WTC11 (cell line): ENCODE data around the gene PSMD4. TPM values are rescaled to one million over a fixed set of nuclear protein-coding genes. Genes with fewer than 3 reads are reported as not detected.

ENCODE experiments used
- ATAC-seq: fragments of 200-7000 bp; cut with Tn5 transposase; 2 replicates; pipeline ENCODE4 v1.10.0; 2021; ENCODE audit warnings: mild to moderate bottlenecking, moderate library complexity
- CTCF ChIA-PET: fragments of 300-600 bp; sonication (Branson Sonifier 250); formaldehyde crosslinking; loops from one replicate; lab custom pipeline; 2021; ENCODE audit warnings: antibody characterized with exemption; lab: Charles Lee
- POLR2A ChIA-PET: fragments of 350-600 bp; sonication (Branson Sonifier 250); formaldehyde crosslinking; loops from one replicate; lab custom pipeline; 2021; ENCODE audit warnings: antibody characterized with exemption; lab: Charles Lee
- DNase-seq: peaks from one replicate; pipeline ENCODE4 v3.0.0; 2021; ENCODE audit warnings: low spot score
- H3K27ac Mint-ChIP-seq: 2 replicates; pipeline ENCODE4 v1.8.0; 2021; ENCODE audit warnings: mixed read lengths
- H3K27me3 Mint-ChIP-seq: 2 replicates; pipeline ENCODE4 v1.8.0; 2021; ENCODE audit warnings: low read depth, mild to moderate bottlenecking, moderate library complexity, mixed read lengths
- H3K36me3 Mint-ChIP-seq: 2 replicates; pipeline ENCODE4 v1.8.0; 2021; ENCODE audit warnings: mixed read lengths
- H3K4me1 Mint-ChIP-seq: 2 replicates; pipeline ENCODE4 v1.8.0; 2022; ENCODE audit warnings: mixed read lengths
- H3K4me3 Mint-ChIP-seq: 2 replicates; pipeline ENCODE4 v1.8.0; 2021; ENCODE audit warnings: mild to moderate bottlenecking, moderate library complexity, mixed read lengths
- H3K9me3 Mint-ChIP-seq: 2 replicates; pipeline ENCODE4 v1.8.0; 2021; ENCODE audit warnings: mixed read lengths
- ATF1 ChIP-seq: sonication (generic); formaldehyde crosslinking; IDR thresholded peaks from 2 replicates; pipeline ENCODE4 v1.8.1; 2023; ENCODE audit warnings: mild to moderate bottlenecking, moderate library complexity, missing genetic modification reagents
- ESRRA ChIP-seq: sonication (generic); formaldehyde crosslinking; IDR thresholded peaks from 2 replicates; pipeline ENCODE4 v1.8.1; 2022; ENCODE audit warnings: mild to moderate bottlenecking, missing genetic modification reagents, borderline replicate concordance
- FOXJ3 ChIP-seq: sonication (generic); formaldehyde crosslinking; IDR thresholded peaks from 2 replicates; pipeline ENCODE4 v1.9.0; 2021; ENCODE audit warnings: missing genetic modification reagents, mild to moderate bottlenecking, borderline replicate concordance
- JAZF1 ChIP-seq: fragments of 250-450 bp; sonication (Bioruptor Pico); IDR thresholded peaks from 2 replicates; pipeline ENCODE4 v1.9.0; 2021; ENCODE audit warnings: moderate library complexity, mild to moderate bottlenecking, inconsistent platforms
- NFE2L1 ChIP-seq: sonication (generic); formaldehyde crosslinking; IDR thresholded peaks from 2 replicates; pipeline ENCODE4 v1.8.1; 2023; ENCODE audit warnings: missing genetic modification reagents
- NFYB ChIP-seq: sonication (generic); formaldehyde crosslinking; conservative IDR thresholded peaks from 2 replicates; pipeline ENCODE4 v1.8.0; 2022; ENCODE audit warnings: low read depth, missing genetic modification reagents
- NR1H2 ChIP-seq: sonication (generic); formaldehyde crosslinking; IDR thresholded peaks from 2 replicates; pipeline ENCODE4 v1.9.0; 2021; ENCODE audit warnings: mild to moderate bottlenecking, moderate library complexity, missing genetic modification reagents
- NR3C1 ChIP-seq: sonication (generic); formaldehyde crosslinking; conservative IDR thresholded peaks from 2 replicates; pipeline ENCODE4 v1.8.1; 2023; ENCODE audit warnings: low read depth, mild to moderate bottlenecking, missing genetic modification reagents
- TEAD4 ChIP-seq: sonication (generic); formaldehyde crosslinking; IDR thresholded peaks from 2 replicates; pipeline ENCODE4 v1.8.0; 2022; ENCODE audit warnings: mild to moderate bottlenecking, missing genetic modification reagents
- ZBTB21 ChIP-seq: sonication (generic); formaldehyde crosslinking; IDR thresholded peaks from 2 replicates; pipeline ENCODE4 v1.8.1; 2023; ENCODE audit warnings: mild to moderate bottlenecking, missing genetic modification reagents, borderline replicate concordance
- ZNF317 ChIP-seq: sonication (generic); formaldehyde crosslinking; IDR thresholded peaks from 2 replicates; pipeline ENCODE4 v1.8.1; 2023; ENCODE audit warnings: low read depth, mild to moderate bottlenecking, moderate library complexity, missing genetic modification reagents, borderline replicate concordance
- total RNA-seq: library from RNA; stranded (reverse); gene quantifications from 3 replicates; pipeline ENCODE4 v1.2.3, GENCODE V29; 2021
- TF ChIP-seq, protein P1 (sequence below): fragments of 200-600 bp; IDR thresholded peaks from 2 replicates; pipeline ENCODE4 v1.8.0; 2022; ENCODE audit warnings: antibody characterized with exemption
- TF ChIP-seq, protein P2 (sequence below): sonication (generic); formaldehyde crosslinking; IDR thresholded peaks from 2 replicates; pipeline ENCODE4 v1.8.1; 2023; ENCODE audit warnings: mild to moderate bottlenecking, missing genetic modification reagents, moderate library complexity
- TF ChIP-seq, protein P3 (sequence below): sonication (generic); formaldehyde crosslinking; IDR thresholded peaks from 2 replicates; pipeline ENCODE4 v1.8.1; 2022; ENCODE audit warnings: missing genetic modification reagents, borderline replicate concordance
- TF ChIP-seq, protein P4 (sequence below): fragments of 250-450 bp; sonication (Bioruptor Pico); IDR thresholded peaks from 2 replicates; pipeline ENCODE4 v1.9.0; 2021; ENCODE audit warnings: mild to moderate bottlenecking
- TF ChIP-seq, protein P5 (sequence below): fragments of 250-450 bp; sonication (Bioruptor Pico); IDR thresholded peaks from 2 replicates; pipeline ENCODE4 v1.8.0; 2021; ENCODE audit warnings: mild to moderate bottlenecking
- TF ChIP-seq, protein P6 (sequence below): sonication (generic); formaldehyde crosslinking; IDR thresholded peaks from 2 replicates; pipeline ENCODE4 v1.8.0; 2022; ENCODE audit warnings: mild to moderate bottlenecking, missing genetic modification reagents
- TF ChIP-seq, protein P7 (sequence below): sonication (generic); formaldehyde crosslinking; IDR thresholded peaks from 2 replicates; pipeline ENCODE4 v1.8.1; 2022; ENCODE audit warnings: low read depth, mild to moderate bottlenecking, moderate library complexity, missing genetic modification reagents, borderline replicate concordance
- TF ChIP-seq, protein P8 (sequence below): sonication (generic); formaldehyde crosslinking; IDR thresholded peaks from 2 replicates; pipeline ENCODE4 v1.8.0; 2022; ENCODE audit warnings: mild to moderate bottlenecking, missing genetic modification reagents
- TF ChIP-seq, protein P9 (sequence below): sonication (generic); formaldehyde crosslinking; IDR thresholded peaks from 2 replicates; pipeline ENCODE4 v1.8.0; 2022; ENCODE audit warnings: missing genetic modification reagents

Gene PSMD4
- total RNA-seq, 1 experiment from 2014 or later, result 202 TPM

DNA sequence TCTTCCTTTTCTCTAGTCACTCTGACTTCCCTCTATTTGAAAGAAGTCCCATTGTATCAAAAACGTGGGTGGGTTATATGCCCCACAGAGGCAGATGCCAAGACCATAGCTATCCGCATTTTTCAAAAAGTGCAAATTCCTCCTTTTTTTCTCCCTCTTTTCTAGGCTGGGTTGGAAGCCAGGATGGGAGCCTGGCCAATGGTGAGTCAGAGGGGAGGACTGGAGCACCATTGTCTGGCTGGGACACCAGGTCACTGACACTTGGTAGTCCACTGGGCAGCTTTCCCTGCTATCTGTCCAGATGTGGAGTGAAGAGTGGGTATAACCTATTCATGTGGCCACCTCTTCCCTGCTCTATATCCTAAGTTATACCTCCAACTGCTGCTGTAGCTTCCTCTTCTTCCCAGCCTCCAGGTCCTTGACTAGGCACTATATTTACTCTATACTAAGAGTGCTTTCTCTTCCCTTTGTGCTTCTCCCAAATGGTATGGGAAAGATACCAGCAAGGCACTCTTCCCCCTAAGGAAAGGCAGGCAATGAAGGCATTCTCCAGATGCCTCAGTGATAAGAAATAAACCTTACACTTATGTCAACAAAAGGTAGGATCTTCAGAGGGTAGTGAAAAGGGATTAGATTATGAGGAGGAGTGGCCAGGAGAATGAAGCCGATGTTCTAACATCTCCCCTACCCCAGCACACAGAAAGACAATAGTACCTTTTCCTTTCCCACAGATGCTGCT lies 59.8 kb downstream of the PSMD4 start:
- POLR2A ChIA-PET, result no interaction called here
- CTCF ChIA-PET, result interaction anchor here (1.1 kb wide), 1 partner anchor 26 kb away, joined by 5 read pairs; no protein-coding TSS in a partner anchor
- TF ChIP-seq ZNF317 (CRISPR knock-in tag), result no peak
- no peak for TF ChIP-seq ATF1 (CRISPR knock-in tag)
- TF ChIP-seq, protein P1, sequence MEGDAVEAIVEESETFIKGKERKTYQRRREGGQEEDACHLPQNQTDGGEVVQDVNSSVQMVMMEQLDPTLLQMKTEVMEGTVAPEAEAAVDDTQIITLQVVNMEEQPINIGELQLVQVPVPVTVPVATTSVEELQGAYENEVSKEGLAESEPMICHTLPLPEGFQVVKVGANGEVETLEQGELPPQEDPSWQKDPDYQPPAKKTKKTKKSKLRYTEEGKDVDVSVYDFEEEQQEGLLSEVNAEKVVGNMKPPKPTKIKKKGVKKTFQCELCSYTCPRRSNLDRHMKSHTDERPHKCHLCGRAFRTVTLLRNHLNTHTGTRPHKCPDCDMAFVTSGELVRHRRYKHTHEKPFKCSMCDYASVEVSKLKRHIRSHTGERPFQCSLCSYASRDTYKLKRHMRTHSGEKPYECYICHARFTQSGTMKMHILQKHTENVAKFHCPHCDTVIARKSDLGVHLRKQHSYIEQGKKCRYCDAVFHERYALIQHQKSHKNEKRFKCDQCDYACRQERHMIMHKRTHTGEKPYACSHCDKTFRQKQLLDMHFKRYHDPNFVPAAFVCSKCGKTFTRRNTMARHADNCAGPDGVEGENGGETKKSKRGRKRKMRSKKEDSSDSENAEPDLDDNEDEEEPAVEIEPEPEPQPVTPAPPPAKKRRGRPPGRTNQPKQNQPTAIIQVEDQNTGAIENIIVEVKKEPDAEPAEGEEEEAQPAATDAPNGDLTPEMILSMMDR, result no peak
- TF ChIP-seq, protein P2, sequence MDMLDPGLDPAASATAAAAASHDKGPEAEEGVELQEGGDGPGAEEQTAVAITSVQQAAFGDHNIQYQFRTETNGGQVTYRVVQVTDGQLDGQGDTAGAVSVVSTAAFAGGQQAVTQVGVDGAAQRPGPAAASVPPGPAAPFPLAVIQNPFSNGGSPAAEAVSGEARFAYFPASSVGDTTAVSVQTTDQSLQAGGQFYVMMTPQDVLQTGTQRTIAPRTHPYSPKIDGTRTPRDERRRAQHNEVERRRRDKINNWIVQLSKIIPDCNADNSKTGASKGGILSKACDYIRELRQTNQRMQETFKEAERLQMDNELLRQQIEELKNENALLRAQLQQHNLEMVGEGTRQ, result no peak
- TF ChIP-seq NFE2L1, result no peak
- TF ChIP-seq, protein P3, sequence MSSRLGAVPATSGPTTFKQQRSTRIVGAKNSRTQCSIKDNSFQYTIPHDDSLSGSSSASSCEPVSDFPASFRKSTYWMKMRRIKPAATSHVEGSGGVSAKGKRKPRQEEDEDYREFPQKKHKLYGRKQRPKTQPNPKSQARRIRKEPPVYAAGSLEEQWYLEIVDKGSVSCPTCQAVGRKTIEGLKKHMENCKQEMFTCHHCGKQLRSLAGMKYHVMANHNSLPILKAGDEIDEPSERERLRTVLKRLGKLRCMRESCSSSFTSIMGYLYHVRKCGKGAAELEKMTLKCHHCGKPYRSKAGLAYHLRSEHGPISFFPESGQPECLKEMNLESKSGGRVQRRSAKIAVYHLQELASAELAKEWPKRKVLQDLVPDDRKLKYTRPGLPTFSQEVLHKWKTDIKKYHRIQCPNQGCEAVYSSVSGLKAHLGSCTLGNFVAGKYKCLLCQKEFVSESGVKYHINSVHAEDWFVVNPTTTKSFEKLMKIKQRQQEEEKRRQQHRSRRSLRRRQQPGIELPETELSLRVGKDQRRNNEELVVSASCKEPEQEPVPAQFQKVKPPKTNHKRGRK (CRISPR knock-in tag), result no peak
- no peak for TF ChIP-seq NFYB (CRISPR knock-in tag)
- TF ChIP-seq, protein P4, sequence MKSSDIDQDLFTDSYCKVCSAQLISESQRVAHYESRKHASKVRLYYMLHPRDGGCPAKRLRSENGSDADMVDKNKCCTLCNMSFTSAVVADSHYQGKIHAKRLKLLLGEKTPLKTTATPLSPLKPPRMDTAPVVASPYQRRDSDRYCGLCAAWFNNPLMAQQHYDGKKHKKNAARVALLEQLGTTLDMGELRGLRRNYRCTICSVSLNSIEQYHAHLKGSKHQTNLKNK (CRISPR knock-in tag), result no peak
- TF ChIP-seq ZBTB21, result no peak
- no peak for TF ChIP-seq JAZF1 (CRISPR knock-in tag)
- TF ChIP-seq NR3C1 (CRISPR knock-in tag), result no peak
- TF ChIP-seq, protein P5, sequence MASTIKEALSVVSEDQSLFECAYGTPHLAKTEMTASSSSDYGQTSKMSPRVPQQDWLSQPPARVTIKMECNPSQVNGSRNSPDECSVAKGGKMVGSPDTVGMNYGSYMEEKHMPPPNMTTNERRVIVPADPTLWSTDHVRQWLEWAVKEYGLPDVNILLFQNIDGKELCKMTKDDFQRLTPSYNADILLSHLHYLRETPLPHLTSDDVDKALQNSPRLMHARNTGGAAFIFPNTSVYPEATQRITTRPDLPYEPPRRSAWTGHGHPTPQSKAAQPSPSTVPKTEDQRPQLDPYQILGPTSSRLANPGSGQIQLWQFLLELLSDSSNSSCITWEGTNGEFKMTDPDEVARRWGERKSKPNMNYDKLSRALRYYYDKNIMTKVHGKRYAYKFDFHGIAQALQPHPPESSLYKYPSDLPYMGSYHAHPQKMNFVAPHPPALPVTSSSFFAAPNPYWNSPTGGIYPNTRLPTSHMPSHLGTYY, result no peak
- TF ChIP-seq, protein P6, sequence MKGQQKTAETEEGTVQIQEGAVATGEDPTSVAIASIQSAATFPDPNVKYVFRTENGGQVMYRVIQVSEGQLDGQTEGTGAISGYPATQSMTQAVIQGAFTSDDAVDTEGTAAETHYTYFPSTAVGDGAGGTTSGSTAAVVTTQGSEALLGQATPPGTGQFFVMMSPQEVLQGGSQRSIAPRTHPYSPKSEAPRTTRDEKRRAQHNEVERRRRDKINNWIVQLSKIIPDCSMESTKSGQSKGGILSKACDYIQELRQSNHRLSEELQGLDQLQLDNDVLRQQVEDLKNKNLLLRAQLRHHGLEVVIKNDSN (CRISPR knock-in tag), result no peak
- no peak for TF ChIP-seq ESRRA (CRISPR knock-in tag)
- TF ChIP-seq FOXJ3 (CRISPR knock-in tag), result no peak
- TF ChIP-seq NR1H2 (CRISPR knock-in tag), result no peak
- TF ChIP-seq, protein P7, sequence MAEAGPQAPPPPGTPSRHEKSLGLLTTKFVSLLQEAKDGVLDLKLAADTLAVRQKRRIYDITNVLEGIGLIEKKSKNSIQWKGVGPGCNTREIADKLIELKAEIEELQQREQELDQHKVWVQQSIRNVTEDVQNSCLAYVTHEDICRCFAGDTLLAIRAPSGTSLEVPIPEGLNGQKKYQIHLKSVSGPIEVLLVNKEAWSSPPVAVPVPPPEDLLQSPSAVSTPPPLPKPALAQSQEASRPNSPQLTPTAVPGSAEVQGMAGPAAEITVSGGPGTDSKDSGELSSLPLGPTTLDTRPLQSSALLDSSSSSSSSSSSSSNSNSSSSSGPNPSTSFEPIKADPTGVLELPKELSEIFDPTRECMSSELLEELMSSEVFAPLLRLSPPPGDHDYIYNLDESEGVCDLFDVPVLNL (CRISPR knock-in tag), result no peak
- no peak for TF ChIP-seq TEAD4 (CRISPR knock-in tag)
- TF ChIP-seq, protein P8, sequence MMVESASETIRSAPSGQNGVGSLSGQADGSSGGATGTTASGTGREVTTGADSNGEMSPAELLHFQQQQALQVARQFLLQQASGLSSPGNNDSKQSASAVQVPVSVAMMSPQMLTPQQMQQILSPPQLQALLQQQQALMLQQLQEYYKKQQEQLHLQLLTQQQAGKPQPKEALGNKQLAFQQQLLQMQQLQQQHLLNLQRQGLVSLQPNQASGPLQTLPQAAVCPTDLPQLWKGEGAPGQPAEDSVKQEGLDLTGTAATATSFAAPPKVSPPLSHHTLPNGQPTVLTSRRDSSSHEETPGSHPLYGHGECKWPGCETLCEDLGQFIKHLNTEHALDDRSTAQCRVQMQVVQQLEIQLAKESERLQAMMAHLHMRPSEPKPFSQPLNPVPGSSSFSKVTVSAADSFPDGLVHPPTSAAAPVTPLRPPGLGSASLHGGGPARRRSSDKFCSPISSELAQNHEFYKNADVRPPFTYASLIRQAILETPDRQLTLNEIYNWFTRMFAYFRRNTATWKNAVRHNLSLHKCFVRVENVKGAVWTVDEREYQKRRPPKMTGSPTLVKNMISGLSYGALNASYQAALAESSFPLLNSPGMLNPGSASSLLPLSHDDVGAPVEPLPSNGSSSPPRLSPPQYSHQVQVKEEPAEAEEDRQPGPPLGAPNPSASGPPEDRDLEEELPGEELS (CRISPR knock-in tag), result no peak
- TF ChIP-seq, protein P9, sequence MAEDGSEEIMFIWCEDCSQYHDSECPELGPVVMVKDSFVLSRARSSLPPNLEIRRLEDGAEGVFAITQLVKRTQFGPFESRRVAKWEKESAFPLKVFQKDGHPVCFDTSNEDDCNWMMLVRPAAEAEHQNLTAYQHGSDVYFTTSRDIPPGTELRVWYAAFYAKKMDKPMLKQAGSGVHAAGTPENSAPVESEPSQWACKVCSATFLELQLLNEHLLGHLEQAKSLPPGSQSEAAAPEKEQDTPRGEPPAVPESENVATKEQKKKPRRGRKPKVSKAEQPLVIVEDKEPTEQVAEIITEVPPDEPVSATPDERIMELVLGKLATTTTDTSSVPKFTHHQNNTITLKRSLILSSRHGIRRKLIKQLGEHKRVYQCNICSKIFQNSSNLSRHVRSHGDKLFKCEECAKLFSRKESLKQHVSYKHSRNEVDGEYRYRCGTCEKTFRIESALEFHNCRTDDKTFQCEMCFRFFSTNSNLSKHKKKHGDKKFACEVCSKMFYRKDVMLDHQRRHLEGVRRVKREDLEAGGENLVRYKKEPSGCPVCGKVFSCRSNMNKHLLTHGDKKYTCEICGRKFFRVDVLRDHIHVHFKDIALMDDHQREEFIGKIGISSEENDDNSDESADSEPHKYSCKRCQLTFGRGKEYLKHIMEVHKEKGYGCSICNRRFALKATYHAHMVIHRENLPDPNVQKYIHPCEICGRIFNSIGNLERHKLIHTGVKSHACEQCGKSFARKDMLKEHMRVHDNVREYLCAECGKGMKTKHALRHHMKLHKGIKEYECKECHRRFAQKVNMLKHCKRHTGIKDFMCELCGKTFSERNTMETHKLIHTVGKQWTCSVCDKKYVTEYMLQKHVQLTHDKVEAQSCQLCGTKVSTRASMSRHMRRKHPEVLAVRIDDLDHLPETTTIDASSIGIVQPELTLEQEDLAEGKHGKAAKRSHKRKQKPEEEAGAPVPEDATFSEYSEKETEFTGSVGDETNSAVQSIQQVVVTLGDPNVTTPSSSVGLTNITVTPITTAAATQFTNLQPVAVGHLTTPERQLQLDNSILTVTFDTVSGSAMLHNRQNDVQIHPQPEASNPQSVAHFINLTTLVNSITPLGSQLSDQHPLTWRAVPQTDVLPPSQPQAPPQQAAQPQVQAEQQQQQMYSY, result no peak
- Mint-ChIP-seq H3K9me3 (no peaks in the 10 kb centered on the region), H3K4me3 (no peak overlapping the region), H3K27ac (no peak overlapping the region), H3K27me3 (no peaks in the 10 kb centered on the region), H3K4me1 (peaks cover 15% of the 10 kb centered on the region), H3K36me3 (peaks cover 8% of the 10 kb centered on the region)
- no peak for DNase-seq
- no peak for ATAC-seq
